Stimulated activated CD4-positive, alpha-beta T cell treated with anti-CD3 and anti-CD28 coated beads, Interleukin-1b, Interleukin-23, amount 100 ng/mL, for 48 hours (primary cell): ENCODE measurements around the gene CSMD2.

Experiments used
- DNase-seq: peaks from one replicate; pipeline ENCODE4 v3.0.0-alpha.2; 2020

The CSMD2 gene

GRCh38 chr1:34153246-34153645, 11.8 kb downstream of the CSMD2 start:
- no peak for DNase-seq

- DNase-seq: no peak
Measured at GRCh38 chr1:34149501-34149900, 15.5 kb downstream of the CSMD2 start.

GRCh38 chr1:34147301-34147700, 17.7 kb downstream of the CSMD2 start:
- DNase-seq: no peak

- DNase-seq: no peak
Measured at GRCh38 chr1:34144766-34145165, 20.3 kb downstream of the CSMD2 start.

- DNase-seq: no peak
Measured at GRCh38 chr1:34143975-34144374, 21.1 kb downstream of the CSMD2 start.

- DNase-seq: no peak
Measured at GRCh38 chr1:34140011-34140676, 24.9 kb downstream of the CSMD2 start.

- DNase-seq: no peak
Measured at GRCh38 chr1:34137411-34137810, 27.6 kb downstream of the CSMD2 start.

GRCh38 chr1:34132161-34132420, 32.9 kb downstream of the CSMD2 start:
- DNase-seq: no peak

- DNase-seq: no peak
Measured at GRCh38 chr1:34131396-34132160, 33.5 kb downstream of the CSMD2 start.

- no peak for DNase-seq
Measured at GRCh38 chr1:34130306-34130705, 34.7 kb downstream of the CSMD2 start.

GRCh38 chr1:34129630-34130029, 35.4 kb downstream of the CSMD2 start:
- DNase-seq: no peak

GRCh38 chr1:34128186-34128889, 36.7 kb downstream of the CSMD2 start:
- no peak for DNase-seq

- no peak for DNase-seq
Measured at GRCh38 chr1:34127006-34128000, 37.7 kb downstream of the CSMD2 start.

- DNase-seq: no peak
Measured at GRCh38 chr1:34126486-34126885, 38.5 kb downstream of the CSMD2 start.

GRCh38 chr1:34125721-34126380, 39.2 kb downstream of the CSMD2 start:
- no peak for DNase-seq

GRCh38 chr1:34122080-34122932, 42.7 kb downstream of the CSMD2 start:
- no peak for DNase-seq

GRCh38 chr1:34115233-34115632, 49.8 kb downstream of the CSMD2 start:
- no peak for DNase-seq

- no peak for DNase-seq
Measured at GRCh38 chr1:34113887-34114286, 51.1 kb downstream of the CSMD2 start.

GRCh38 chr1:34113362-34113761, 51.7 kb downstream of the CSMD2 start:
- DNase-seq: no peak

- no peak for DNase-seq
Measured at GRCh38 chr1:34108711-34109110, 56.3 kb downstream of the CSMD2 start.

- DNase-seq: no peak
Measured at GRCh38 chr1:34108269-34108668, 56.8 kb downstream of the CSMD2 start.
